DMS53 treated with DMSO at 0.1 percent for 48 hours (cell line): ENCODE measurements around the gene CDC37.
"Not testable (repeated sequence)": the region's sequence is repeated elsewhere in the genome, so short reads cannot be mapped to it uniquely, and the experiment has no call there.

ENCODE experiments used
- DNase-seq: peaks from one replicate; lab custom pipeline; 2025; ENCODE audit not compliant: unreplicated experiment; lab: John Stamatoyannopoulos, UW

CDC37 gene

DNA sequence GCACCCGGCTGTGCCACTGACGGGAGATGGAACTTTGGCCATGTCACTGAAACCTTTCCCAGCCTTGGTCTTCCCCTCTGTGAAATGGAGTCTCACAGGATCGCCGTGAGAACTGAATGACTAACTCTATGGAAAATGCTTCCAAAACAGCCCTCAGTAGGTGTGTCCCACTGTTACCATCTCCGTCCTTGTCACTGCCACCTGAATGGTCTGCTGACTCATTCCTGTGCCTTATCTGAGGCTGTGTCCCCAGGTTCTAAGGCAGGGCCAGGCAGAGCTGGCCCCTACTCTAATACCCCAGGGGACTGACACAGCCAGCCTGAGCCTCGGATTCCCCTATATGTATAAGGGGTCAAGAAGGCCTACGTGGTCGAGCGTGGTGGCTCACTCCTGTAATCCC, 4.5 kb downstream of the CDC37 start:
- no peak for DNase-seq

DNA sequence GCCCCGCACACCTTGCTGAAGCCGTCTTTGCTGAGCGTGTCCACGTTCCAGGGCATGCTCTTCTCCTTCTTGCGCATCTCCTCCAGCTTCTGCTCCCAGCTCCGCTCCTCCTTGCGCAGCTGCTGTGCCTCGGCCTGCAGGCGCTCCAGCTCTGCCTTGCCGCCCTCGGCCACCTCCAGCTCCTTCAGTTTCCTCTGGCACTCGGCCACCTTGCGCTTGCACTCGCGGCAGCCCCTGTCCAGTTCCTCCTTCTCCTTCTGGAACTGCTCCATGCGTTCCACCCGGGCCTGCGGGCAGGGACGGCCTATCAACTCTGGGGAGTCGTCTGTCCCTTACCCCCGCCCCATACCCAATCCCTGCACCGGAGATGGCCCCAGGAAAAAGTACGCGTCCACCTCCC, 7.4 kb downstream of the CDC37 start:
- DNase-seq, result no peak

DNA sequence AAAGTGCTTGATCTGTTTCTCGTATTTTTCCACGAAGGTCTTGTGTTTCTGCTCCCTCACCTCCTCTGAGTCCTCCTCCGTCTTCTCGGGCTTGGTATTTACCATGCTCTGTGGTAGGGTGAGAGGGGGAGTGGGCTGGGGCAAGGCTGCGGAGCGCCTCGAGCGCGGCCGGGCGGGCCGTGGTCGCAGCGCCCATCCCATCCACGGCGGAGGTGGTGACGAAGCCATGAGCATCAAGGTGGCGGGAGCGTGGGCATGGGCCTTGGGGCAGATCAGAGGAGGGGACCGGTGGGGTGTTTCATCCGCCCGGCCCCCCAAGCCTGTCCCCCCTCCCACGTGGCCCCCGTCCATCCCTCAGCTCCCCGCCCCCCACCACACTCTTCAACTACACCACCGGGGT, 7.9 kb downstream of the CDC37 start:
- DNase-seq, result no peak

DNA sequence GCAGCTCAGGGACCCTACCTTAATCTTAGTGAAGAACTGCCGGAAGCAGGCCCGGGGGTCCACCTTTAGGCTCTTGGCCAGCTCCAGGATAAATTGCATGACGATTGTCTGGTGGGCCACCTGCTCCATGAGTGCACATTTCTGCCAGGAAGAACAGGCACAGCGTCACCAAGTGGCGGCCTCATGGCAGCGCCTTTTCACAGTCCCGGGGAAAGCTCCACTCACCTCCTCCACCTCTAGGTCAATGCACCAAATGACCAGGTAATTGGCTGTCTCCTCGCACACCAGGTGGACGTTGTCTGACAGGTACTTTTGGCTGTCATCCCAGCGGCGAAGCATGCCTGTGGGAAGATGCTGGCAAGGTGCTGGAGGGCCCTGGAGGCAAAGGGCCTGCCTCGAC, 8.3 kb downstream of the CDC37 start:
- no peak for DNase-seq

DNA sequence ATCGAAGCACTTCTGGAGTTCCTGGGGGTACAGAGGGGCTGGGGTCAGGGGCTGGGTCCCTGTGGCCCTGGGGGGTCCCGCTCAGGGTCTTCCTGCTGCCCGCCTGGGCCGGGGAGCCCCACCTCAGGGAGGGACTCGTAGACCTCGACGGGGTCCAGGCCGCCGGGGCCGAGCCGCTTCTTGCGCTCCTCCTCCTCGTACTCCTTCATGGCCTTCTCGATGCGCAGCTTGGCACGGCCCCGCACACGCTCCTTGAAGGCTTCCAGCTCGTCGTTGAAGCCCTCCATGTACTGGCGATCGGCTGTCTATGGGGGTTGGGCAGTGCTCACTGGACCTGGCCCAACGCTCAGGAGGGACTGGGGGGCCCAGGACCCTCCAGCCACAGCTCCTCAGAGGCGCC, 10.2 kb downstream of the CDC37 start:
- DNase-seq, result no peak

DNA sequence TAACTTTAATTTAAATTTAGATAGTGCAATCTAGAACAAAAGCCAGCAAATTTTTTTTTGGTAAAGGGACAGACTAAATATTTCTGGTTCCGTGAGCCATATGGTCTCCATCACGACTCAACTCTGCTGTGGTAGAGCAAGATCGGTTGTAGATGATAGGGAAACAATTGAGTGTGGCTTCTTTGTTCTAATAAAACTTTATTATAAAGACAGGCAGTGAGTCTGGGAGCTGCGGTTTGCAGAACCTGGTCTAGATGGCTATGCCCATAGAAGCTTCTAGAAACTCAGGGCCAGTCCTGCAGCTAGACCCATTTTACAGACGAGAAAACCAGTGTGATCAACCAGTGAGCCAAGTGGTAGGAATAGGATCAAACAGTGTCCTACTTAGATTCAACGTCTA, 11.2 kb downstream of the CDC37 start:
- no peak for DNase-seq

DNA sequence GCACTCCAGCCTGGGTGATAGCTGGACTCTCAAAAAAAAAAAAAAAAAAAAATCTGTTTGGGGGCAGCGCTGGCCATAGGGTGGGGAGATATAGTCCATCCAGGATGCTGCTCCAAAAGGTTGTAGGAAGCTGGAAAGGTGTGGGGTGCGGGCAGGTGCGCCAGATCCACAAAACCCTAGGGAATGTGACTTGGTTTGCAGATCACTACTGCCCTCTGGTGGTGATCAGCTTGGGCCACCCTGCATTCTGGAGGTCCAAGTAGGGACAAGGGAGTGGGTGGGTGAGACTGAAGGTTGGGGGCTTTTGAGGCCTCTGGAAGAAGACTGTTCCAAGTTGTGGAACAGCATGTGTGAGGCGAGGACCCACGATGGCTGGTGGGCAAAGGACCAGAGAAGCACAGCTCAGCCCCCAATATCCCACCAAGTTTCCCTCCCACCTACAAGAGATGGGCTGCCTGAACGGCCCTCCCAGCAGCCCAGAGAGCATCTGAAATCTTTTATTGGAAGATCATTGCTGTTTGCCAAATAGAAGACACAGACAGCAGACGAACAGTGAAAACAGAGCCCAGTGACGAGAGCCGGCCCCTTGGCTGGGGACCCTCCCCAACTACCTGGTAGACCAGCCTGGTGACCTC, 12.6 kb downstream of the CDC37 start:
- peak; percentile 36 for DNase-seq

DNA sequence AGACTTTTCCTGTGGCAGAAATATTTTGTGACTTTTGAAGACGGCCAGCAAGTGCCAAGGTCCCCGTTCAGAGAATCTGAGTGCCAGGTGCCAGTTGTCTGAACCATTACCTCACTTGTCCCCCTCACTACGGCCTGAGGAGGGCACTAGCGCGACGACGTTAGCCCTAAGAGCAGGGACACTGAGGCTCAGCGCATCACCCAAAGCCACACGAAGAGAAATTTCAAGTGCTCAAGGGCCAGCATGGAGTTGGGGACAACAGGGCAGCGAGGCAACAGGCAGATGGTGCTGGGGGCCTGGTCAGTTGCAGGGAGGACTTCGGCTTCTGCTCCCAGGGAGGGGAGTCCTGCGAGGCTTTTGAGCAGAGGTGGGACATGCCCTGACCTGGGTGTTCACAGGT, 13.5 kb downstream of the CDC37 start:
- DNase-seq, result no peak

DNA sequence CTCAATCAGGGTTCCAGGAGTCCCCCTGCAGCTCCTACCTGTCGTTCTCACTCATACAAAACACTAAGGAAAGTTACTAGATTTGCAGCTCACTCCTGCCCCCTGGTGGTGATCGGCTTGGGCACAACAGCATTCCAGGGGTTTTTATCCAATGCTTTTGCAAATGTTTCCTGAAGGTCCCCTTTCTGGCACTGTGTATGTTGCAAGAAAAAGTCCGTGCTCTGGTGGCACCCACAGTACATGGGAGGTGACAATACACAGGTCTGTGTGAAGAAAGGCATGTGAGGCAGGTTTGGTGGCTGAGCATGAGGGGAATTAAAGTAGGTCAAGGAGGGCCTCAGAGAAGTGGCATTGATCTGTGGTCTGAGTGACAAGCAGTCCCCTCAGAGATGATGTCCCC, 14.4 kb downstream of the CDC37 start:
- DNase-seq, result peak; percentile 51

DNA sequence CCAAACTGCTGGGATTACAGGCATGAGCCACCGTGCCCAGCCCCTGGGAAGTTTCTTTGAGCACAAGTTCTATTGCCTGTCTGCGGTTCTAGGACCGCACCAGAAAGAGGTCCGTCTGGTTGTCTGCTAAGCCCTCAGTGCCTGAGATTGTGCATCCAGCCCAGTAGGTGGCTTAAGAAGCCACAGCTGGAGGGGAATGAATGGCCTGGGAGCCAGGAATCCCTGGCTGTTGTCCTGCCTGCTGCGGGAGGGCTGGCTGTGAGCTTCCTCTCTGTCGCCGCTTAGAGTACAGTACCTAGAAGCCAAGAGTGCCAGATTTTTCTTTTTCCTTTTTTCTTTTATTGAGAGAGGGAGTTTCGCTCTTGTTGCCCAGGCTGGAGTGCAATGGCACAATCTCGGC, 18.8 kb downstream of the CDC37 start:
- no peak for DNase-seq

DNA sequence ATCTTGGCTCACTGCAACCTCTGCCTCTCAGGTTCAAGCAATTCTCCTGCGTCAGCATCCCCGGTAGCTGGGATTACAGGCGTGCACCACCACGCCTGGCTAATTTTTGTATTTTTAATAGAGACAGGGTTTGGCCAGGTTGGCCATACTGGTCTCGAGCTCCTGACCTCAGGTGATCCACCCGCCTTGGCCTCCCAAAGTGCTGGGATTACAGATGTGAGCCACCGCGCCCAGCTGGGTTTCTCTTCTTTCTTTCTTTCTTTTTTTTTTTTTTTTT, 20.2 kb downstream of the CDC37 start:
- DNase-seq, result not testable (repeated sequence)

DNA sequence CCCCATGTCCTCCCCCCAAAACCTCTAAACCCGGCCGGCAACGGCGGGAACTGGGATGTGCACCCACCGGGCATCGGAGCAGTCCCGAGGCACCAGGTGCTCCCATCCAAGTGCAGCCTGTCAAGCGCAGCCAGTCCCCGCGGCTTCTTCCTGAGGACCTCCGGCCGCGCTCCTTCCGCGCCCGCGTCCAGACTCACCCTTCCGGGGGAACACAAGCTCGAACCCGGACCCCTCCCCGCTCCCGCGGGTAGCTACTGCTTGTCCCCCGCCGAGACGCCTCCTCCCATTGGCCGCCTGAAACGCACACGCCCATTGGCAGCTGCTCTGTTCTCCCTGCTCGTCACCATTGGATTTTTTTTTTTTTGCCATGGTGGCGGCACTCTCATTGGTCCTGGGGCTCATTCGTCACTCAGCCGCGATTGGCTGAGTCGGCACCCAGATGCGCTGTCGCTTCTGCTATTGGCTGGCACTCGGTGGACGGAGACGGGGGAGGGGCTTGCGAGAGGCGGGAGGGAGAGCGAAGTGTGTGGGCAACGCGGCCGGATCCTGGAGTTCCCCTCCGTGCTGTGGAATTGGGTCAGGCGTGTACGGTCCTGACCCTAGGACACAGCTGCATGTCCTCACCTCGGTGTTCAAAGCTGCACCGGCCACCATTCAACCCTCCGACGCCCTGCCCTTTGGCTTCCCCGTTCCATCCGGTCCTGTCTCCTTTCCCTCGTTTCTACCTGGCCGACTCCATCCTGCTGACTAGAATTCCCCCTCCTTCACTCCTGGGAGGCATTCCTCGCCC, 22.8 kb downstream of the CDC37 start, which contains the start of gene TYK2:
TYK2 (minus strand) TSS at position 260 of the 790 bp plus-strand sequence. CDS start 2,166 bp downstream, outside the sequence.
- peak; percentile 88 for DNase-seq

DNA sequence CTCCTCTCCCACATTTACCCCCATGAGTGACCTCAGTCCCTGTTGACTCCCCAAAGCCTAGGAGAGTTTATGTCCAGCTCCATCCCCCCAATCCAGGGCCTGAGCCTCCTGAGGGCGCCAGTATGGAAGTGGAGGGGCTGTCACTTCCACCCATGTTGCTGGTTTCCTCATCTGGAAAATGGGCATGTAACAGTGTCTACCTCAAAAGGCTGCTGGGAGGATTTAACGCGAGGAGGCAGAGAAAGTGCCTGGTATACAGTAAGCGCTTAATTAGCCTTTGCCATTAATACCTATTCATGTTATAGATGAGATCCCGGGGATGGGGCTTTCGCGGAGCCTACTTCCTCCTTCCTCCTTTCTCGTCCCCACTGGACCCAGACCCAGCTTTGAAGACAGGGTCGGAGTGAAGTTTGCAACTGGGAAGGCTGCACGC, 23.4 kb downstream of the CDC37 start:
- no peak for DNase-seq

DNA sequence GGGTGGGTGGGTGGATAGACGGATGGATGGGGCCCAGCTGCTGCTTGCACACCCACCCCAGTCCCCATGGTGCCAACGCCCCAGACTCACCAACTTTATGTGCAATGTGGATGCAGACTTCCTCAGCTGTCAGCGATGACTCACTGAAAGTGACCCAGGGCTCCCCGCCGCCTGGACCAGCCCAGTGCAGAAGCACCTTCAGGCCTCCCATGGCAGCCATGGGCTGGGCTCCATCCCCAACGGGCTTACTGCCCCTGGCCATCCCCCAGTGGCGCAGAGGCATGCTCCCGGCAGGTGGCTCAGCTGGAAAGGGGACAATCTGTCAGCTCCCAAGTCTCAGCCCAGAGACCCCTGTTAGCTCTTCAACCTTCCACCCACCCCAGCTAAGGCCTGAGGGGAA, 25.2 kb downstream of the CDC37 start:
- DNase-seq, result no peak

DNA sequence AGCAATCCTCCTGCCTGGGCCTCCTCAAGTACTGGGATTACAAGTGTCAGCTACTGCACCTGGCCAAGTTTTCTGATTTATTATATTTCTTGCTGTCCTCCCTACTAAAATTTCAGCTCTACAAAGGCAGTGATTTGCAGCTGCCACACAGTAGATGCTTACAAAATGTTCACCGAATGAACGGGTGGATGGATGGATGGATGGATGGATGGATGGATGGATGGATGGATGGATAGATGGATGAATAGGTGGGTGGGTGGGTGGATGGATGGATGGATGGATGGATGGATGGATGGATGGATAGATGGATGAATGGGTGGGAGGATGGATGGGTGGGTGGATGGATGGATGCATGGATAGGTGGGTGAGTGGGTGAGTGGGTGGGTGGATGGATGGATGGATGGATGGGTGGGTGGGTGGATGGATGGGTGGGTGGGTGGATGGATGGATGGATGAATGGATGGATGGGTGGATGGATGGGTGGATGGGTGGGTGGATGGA, 26.2 kb downstream of the CDC37 start:
- not testable (repeated sequence) for DNase-seq

DNA sequence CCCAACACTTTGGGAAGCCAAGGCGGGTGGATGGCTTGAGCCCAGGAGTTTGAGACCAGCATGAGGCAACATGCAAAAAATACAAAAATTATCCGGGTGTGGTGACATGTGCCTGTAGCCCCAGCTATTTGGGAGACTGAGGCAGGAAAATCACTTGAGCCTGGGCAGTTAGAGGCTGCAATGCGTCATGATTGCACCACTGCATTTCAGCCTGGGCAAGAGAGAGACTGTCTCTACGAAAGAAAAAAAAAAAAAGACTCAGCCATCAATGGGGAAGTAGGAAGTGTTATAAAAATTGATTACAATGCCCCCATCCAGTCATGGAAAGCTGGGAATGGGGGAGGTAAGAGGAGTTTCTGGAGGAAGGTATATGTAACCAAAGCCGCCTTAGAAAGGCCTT, 28.4 kb downstream of the CDC37 start:
- DNase-seq, result no peak

DNA sequence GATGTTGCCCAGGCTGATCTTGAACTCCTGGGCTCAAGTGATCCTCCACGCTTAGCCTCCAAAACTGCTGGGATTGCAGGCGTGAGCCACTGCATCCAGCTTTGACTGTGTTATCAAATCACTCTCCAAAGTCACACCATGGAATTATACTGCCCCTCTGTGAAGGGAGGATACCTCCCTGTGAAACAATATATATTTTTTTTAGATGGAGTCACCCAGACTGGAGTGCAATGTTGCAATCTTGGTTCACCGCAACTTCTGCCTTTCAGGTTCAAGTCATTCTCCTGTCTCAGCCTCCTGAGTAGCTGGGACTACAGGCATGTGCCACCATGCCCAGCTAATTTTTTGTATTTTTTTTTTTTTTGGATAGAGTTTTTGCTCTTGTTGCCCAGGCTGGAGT, 30.7 kb downstream of the CDC37 start:
- no peak for DNase-seq

DNA sequence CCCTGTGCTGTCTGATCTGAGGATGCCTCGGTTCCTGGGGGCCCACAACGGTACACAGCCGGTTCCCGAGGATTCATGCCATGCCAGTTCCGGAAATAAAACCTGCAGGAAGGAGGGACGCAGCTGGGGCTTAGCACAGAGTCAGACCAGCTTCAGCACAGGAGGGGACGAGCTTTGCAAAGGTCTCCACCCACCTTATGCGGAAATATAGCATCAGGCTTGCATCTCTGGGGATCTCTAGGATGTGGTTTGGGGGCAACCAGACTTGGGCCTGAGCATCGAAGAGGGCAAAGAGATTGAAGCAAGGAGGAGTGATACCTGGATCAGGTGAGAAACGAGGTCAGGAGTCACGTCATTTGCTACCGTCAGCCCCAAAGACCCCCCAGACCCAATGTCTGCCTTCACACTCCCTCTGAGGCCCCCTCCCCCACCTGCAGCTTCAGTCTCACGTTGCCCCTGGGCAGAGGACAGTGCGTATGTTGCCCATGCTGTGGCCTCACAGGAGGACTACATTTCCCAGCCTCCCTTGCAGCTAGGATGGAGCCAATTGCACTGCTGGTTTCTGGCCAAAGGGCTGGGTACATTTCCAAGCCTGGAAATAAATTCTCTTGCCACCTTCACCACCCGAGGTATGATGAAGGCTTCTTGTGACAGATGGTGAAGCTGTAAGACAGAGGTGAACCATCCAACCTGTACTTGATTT, 35.1 kb downstream of the CDC37 start:
- no peak for DNase-seq

DNA sequence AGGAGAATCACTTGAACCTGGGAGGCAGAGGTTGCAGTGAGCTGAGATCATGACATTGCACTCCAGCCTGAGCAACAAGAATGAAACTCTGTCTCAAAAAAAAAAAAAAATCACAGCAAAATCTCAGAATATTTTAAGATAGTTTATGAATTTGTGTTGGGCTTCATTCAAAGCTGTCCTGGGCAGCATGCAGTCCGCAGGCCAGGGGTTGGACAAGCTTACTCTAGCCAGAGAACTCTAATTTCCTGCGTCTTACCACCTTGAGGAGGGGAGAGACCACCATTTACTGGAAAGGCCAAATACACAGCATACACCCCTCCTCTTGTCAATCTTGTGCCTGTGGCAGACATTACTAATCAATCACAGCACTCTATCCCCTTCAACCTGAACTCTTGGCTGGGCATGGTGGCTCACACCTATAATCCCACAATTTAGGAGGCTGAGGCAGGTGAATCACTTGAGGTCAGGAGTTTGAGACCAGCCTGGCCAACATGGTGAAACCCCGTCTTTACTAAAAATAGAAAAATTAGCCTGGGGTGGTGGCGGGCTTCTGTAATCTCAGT, 36.3 kb downstream of the CDC37 start:
- DNase-seq, result not testable (repeated sequence)

DNA sequence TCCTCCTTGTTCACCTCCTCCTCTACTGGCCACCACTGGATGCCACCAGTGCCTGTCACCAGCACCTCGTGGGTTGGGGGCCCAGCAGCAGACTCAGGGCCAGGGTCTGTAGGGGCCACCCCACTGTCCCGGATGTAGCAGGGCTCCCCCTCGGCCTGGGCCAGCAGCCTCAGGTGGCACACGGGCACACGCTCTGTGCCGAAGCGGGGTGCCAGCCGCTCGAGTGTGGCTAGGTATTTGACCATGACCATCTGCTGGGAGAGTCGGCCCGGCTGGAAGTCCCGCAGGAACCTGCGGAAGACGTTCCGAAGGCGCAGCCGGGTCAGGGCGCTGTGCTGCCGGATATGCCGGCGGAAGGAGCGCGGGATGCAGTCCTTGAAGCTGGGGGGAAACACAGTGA, 37.8 kb downstream of the CDC37 start:
- no peak for DNase-seq

DNA sequence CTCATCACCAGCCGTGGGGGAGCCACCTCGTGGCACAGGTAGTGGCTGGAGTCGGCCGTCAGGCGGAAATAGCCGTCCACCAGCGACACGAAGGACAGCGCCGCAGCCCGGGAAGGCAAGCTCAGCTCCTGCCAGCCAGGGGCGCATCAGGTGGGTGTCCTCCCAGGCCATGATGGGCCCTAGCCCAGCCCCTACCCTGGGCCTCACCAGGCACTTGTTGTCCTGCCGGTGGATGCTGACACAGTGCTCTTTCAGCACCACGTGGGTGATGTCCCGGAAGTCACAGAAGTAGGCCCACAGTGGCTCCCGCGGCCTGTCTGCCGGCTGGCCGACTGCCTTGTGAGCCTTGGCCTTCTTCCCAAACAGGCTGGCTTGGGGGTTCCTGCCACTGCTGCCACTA, 38.7 kb downstream of the CDC37 start:
- no peak for DNase-seq

DNA sequence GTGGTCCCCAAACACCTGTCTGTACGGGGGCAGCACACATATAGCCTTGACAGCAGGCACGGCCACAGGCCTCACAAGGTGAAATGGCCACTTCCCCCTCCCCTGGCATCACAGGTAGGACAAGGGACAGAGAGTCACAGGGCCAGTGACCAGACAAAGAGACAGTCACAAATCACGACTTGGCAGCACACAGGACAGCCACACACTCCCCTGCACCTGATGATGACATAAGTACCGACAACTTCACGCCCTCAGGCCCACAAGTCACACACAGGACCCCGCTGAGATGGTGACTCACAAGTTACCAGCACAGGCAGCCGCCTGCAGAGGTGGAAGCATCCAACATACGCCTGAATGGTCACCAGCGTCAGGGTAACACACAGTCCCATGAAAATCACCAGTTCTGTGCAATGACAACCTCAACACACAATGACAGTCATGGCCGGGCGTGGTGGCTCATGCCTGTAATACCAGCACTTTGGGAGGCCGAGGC, 39.5 kb downstream of the CDC37 start:
- DNase-seq, result no peak
